NOMO-1 treated with DMSO at 0.1 percent for 48 hours (cell line): ENCODE results near the gene LSMEM2.
"Not testable (repeated sequence)": the region's sequence is repeated elsewhere in the genome, so short reads cannot be mapped to it uniquely, and the experiment has no call there.

Source experiments
- DNase-seq: peaks from one replicate; lab custom pipeline; 2025; ENCODE audit not compliant: unreplicated experiment; lab: John Stamatoyannopoulos, UW

Gene LSMEM2

GRCh38 chr3:50264383-50264963, 14.4 kb upstream of the LSMEM2 start:
- DNase-seq, result no peak

- no peak for DNase-seq
Observed at GRCh38 chr3:50264964-50265485, 13.9 kb upstream of the LSMEM2 start.

GRCh38 chr3:50265571-50265970, 13.3 kb upstream of the LSMEM2 start:
- no peak for DNase-seq

GRCh38 chr3:50266017-50266416, 12.9 kb upstream of the LSMEM2 start:
- no peak for DNase-seq

GRCh38 chr3:50266836-50267235, 12.1 kb upstream of the LSMEM2 start:
- no peak for DNase-seq

- DNase-seq, result no peak
Observed at GRCh38 chr3:50267280-50267913, 11.5 kb upstream of the LSMEM2 start.

- no peak for DNase-seq
Observed at GRCh38 chr3:50268276-50268675, 10.6 kb upstream of the LSMEM2 start.

GRCh38 chr3:50268703-50269451, 10.0 kb upstream of the LSMEM2 start, which contains the start of gene SEMA3B:
SEMA3B (plus strand) TSS chr3:50269147; CDS start chr3:50269241, 94 bp downstream.
- DNase-seq, result no peak

GRCh38 chr3:50269460-50269859, 9.4 kb upstream of the LSMEM2 start:
- no peak for DNase-seq

- no peak for DNase-seq
Observed at GRCh38 chr3:50269977-50270413, 8.9 kb upstream of the LSMEM2 start.

- DNase-seq, result no peak
Observed at GRCh38 chr3:50270422-50271224, 8.3 kb upstream of the LSMEM2 start.

- DNase-seq, result no peak
Observed at GRCh38 chr3:50271314-50271936, 7.5 kb upstream of the LSMEM2 start.

GRCh38 chr3:50272538-50272910, 6.4 kb upstream of the LSMEM2 start:
- not testable (repeated sequence) for DNase-seq

GRCh38 chr3:50272911-50273688, 5.8 kb upstream of the LSMEM2 start:
- peak; percentile 80 for DNase-seq

GRCh38 chr3:50273689-50274065, 5.2 kb upstream of the LSMEM2 start:
- no peak for DNase-seq

- DNase-seq, result peak; percentile 49
Observed at GRCh38 chr3:50274371-50275104, 4.3 kb upstream of the LSMEM2 start.

GRCh38 chr3:50275141-50275995, 3.5 kb upstream of the LSMEM2 start:
- DNase-seq, result no peak

GRCh38 chr3:50275996-50276761, 2.7 kb upstream of the LSMEM2 start:
- no peak for DNase-seq
